WTC11 (cell line): ENCODE data around the gene ZNF311. TPM values are rescaled to one million over a fixed set of nuclear protein-coding genes. Genes with fewer than 3 reads are reported as not detected.

Experiments used
- ATAC-seq: fragments of 200-7000 bp; cut with Tn5 transposase; 2 replicates; pipeline ENCODE4 v1.10.0; 2021; ENCODE audit warnings: mild to moderate bottlenecking, moderate library complexity
- CTCF ChIA-PET: fragments of 300-600 bp; sonication (Branson Sonifier 250); formaldehyde crosslinking; loops from one replicate; lab custom pipeline; 2021; ENCODE audit warnings: antibody characterized with exemption; lab: Charles Lee
- POLR2A ChIA-PET: fragments of 350-600 bp; sonication (Branson Sonifier 250); formaldehyde crosslinking; loops from one replicate; lab custom pipeline; 2021; ENCODE audit warnings: antibody characterized with exemption; lab: Charles Lee
- DNase-seq: peaks from one replicate; pipeline ENCODE4 v3.0.0; 2021; ENCODE audit warnings: low spot score
- H3K27ac Mint-ChIP-seq: 2 replicates; pipeline ENCODE4 v1.8.0; 2021; ENCODE audit warnings: mixed read lengths
- H3K27me3 Mint-ChIP-seq: 2 replicates; pipeline ENCODE4 v1.8.0; 2021; ENCODE audit warnings: low read depth, mild to moderate bottlenecking, moderate library complexity, mixed read lengths
- H3K36me3 Mint-ChIP-seq: 2 replicates; pipeline ENCODE4 v1.8.0; 2021; ENCODE audit warnings: mixed read lengths
- H3K4me1 Mint-ChIP-seq: 2 replicates; pipeline ENCODE4 v1.8.0; 2022; ENCODE audit warnings: mixed read lengths
- H3K4me3 Mint-ChIP-seq: 2 replicates; pipeline ENCODE4 v1.8.0; 2021; ENCODE audit warnings: mild to moderate bottlenecking, moderate library complexity, mixed read lengths
- H3K9me3 Mint-ChIP-seq: 2 replicates; pipeline ENCODE4 v1.8.0; 2021; ENCODE audit warnings: mixed read lengths
- ATF2 ChIP-seq: sonication (generic); formaldehyde crosslinking; IDR thresholded peaks from 2 replicates; pipeline ENCODE4 v1.8.1; 2022; ENCODE audit warnings: low read depth, missing genetic modification reagents, borderline replicate concordance
- ATF6 ChIP-seq: sonication (generic); formaldehyde crosslinking; IDR thresholded peaks from 2 replicates; pipeline ENCODE4 v1.8.1; 2023; ENCODE audit warnings: mild to moderate bottlenecking, missing genetic modification reagents
- EMX1 ChIP-seq: fragments of 250-450 bp; sonication (Bioruptor Pico); IDR thresholded peaks from 2 replicates; pipeline ENCODE4 v1.8.0; 2021; ENCODE audit warnings: mild to moderate bottlenecking
- ETV6 ChIP-seq: sonication (generic); formaldehyde crosslinking; IDR thresholded peaks from 2 replicates; pipeline ENCODE4 v1.8.1; 2022; ENCODE audit warnings: mild to moderate bottlenecking, missing genetic modification reagents
- FOXK1 ChIP-seq: sonication (generic); formaldehyde crosslinking; IDR thresholded peaks from 2 replicates; pipeline ENCODE4 v1.8.0; 2022; ENCODE audit warnings: mild to moderate bottlenecking, moderate library complexity, missing genetic modification reagents
- NFYB ChIP-seq: sonication (generic); formaldehyde crosslinking; conservative IDR thresholded peaks from 2 replicates; pipeline ENCODE4 v1.8.0; 2022; ENCODE audit warnings: low read depth, missing genetic modification reagents
- OVOL2 ChIP-seq: fragments of 250-450 bp; sonication (Bioruptor Pico); IDR thresholded peaks from 2 replicates; pipeline ENCODE4 v1.9.0; 2021; ENCODE audit warnings: mild to moderate bottlenecking, borderline replicate concordance
- SMAD3 ChIP-seq: sonication (generic); formaldehyde crosslinking; IDR thresholded peaks from 2 replicates; pipeline ENCODE4 v1.8.0; 2022; ENCODE audit warnings: missing genetic modification reagents, mild to moderate bottlenecking, borderline replicate concordance
- TP53 ChIP-seq: sonication (generic); formaldehyde crosslinking; IDR thresholded peaks from 2 replicates; pipeline ENCODE4 v1.8.1; 2023; ENCODE audit warnings: mild to moderate bottlenecking, missing genetic modification reagents
- ZNF281 ChIP-seq: sonication (generic); formaldehyde crosslinking; IDR thresholded peaks from 2 replicates; pipeline ENCODE4 v1.8.0; 2023; ENCODE audit warnings: mild to moderate bottlenecking, missing genetic modification reagents
- ZNF317 ChIP-seq: sonication (generic); formaldehyde crosslinking; IDR thresholded peaks from 2 replicates; pipeline ENCODE4 v1.8.1; 2023; ENCODE audit warnings: low read depth, mild to moderate bottlenecking, moderate library complexity, missing genetic modification reagents, borderline replicate concordance
- ZNF396 ChIP-seq: fragments of 250-450 bp; sonication (Bioruptor Pico); IDR thresholded peaks from 2 replicates; pipeline ENCODE4 v1.8.0; 2021; ENCODE audit warnings: mild to moderate bottlenecking, moderate library complexity, borderline replicate concordance
- total RNA-seq: library from RNA; stranded (reverse); gene quantifications from 3 replicates; pipeline ENCODE4 v1.2.3, GENCODE V29; 2021
- TF ChIP-seq, protein P1 (sequence below): fragments of 250-450 bp; sonication (Bioruptor Pico); IDR thresholded peaks from 2 replicates; pipeline ENCODE4 v1.9.0; 2021; ENCODE audit warnings: mild to moderate bottlenecking, borderline replicate concordance
- TF ChIP-seq, protein P2 (sequence below): sonication (generic); formaldehyde crosslinking; IDR thresholded peaks from 2 replicates; pipeline ENCODE4 v1.8.1; 2022; ENCODE audit warnings: mild to moderate bottlenecking, missing genetic modification reagents, moderate library complexity, borderline replicate concordance

Gene ZNF311
- total RNA-seq, 1 experiment from 2014 or later, result 2.0 TPM

GRCh38 chr6:28965706-28966105 is 39.4 kb downstream of the ZNF311 start:
- Mint-ChIP-seq H3K27ac (no peak overlapping the region), H3K4me3 (no peak overlapping the region), H3K27me3 (peaks cover 15% of the 10 kb centered on the region), H3K36me3 (peaks cover 21% of the 10 kb centered on the region), H3K9me3 (peaks cover 48% of the 10 kb centered on the region), H3K4me1 (peaks cover 4% of the 10 kb centered on the region)
- no peak for ATAC-seq
- ChIA-PET POLR2A (no interaction called here), CTCF (no interaction called here)
- TF ChIP-seq TP53 (CRISPR knock-in tag) (no peak), EMX1 (CRISPR knock-in tag) (no peak), ETV6 (CRISPR knock-in tag) (no peak), NFYB (CRISPR knock-in tag) (no peak), ATF6 (CRISPR knock-in tag) (no peak), ATF2 (CRISPR knock-in tag) (no peak), ZNF396 (no peak), OVOL2 (CRISPR knock-in tag) (no peak), SMAD3 (CRISPR knock-in tag) (no peak), ZNF281 (no peak), FOXK1 (CRISPR knock-in tag) (no peak), ZNF317 (CRISPR knock-in tag) (no peak)
- TF ChIP-seq, protein P1, sequence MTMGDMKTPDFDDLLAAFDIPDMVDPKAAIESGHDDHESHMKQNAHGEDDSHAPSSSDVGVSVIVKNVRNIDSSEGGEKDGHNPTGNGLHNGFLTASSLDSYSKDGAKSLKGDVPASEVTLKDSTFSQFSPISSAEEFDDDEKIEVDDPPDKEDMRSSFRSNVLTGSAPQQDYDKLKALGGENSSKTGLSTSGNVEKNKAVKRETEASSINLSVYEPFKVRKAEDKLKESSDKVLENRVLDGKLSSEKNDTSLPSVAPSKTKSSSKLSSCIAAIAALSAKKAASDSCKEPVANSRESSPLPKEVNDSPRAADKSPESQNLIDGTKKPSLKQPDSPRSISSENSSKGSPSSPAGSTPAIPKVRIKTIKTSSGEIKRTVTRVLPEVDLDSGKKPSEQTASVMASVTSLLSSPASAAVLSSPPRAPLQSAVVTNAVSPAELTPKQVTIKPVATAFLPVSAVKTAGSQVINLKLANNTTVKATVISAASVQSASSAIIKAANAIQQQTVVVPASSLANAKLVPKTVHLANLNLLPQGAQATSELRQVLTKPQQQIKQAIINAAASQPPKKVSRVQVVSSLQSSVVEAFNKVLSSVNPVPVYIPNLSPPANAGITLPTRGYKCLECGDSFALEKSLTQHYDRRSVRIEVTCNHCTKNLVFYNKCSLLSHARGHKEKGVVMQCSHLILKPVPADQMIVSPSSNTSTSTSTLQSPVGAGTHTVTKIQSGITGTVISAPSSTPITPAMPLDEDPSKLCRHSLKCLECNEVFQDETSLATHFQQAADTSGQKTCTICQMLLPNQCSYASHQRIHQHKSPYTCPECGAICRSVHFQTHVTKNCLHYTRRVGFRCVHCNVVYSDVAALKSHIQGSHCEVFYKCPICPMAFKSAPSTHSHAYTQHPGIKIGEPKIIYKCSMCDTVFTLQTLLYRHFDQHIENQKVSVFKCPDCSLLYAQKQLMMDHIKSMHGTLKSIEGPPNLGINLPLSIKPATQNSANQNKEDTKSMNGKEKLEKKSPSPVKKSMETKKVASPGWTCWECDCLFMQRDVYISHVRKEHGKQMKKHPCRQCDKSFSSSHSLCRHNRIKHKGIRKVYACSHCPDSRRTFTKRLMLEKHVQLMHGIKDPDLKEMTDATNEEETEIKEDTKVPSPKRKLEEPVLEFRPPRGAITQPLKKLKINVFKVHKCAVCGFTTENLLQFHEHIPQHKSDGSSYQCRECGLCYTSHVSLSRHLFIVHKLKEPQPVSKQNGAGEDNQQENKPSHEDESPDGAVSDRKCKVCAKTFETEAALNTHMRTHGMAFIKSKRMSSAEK, result no peak
- TF ChIP-seq, protein P2, sequence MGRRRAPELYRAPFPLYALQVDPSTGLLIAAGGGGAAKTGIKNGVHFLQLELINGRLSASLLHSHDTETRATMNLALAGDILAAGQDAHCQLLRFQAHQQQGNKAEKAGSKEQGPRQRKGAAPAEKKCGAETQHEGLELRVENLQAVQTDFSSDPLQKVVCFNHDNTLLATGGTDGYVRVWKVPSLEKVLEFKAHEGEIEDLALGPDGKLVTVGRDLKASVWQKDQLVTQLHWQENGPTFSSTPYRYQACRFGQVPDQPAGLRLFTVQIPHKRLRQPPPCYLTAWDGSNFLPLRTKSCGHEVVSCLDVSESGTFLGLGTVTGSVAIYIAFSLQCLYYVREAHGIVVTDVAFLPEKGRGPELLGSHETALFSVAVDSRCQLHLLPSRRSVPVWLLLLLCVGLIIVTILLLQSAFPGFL, result no peak
- DNase-seq, result no peak
